Body of pancreas (tissue), 4 donors: Measurements from ENCODE around the gene POLR1A. TPM values are rescaled to one million over a fixed set of nuclear protein-coding genes. Genes with fewer than 3 reads are reported as not detected.

Source experiments
- ATAC-seq: fragments of 150-250 bp; one replicate; pipeline ENCODE4 v1.9.1; 2016
- DNase-seq, 4 donors: peaks; one replicate each; pipeline ENCODE4 v3.0.0-alpha.2; 2019
- H3K27ac ChIP-seq, 4 donors: fragments of 200-600 bp; sonication (generic); 1 replicate in 3 of 4; 2 replicates in 1 of 4; pipeline versions ENCODE4 v1.5.1 to v1.6.1; 2016 to 2019; ENCODE audit warnings: mild to moderate bottlenecking in 1 of 4, mixed read lengths in 1 of 4, moderate library complexity in 1 of 4
- H3K27me3 ChIP-seq, 2 donors: fragments of 200-600 bp; sonication (generic); one replicate each; pipeline ENCODE4 v1.6.0; 2016; ENCODE audit warnings: mild to moderate bottlenecking in 1 of 2
- H3K36me3 ChIP-seq, 2 donors: fragments of 200-600 bp; sonication (generic); replicated peaks in 1 of 2; 2 replicates each; pipeline ENCODE4 v1.5.1; 2016; ENCODE audit warnings: low read depth in 2 of 2; ENCODE audit not compliant: insufficient read depth in 1 of 2
- H3K4me1 ChIP-seq: fragments of 200-600 bp; sonication (generic); one replicate; pipeline ENCODE4 v1.6.0; 2016
- H3K4me3 ChIP-seq, 2 donors: fragments of 200-600 bp; sonication (generic); 1 replicate in 1 of 2; 2 replicates in 1 of 2; pipeline ENCODE4 v1.5.1; 2016 to 2019
- H3K9me3 ChIP-seq, 3 donors: fragments of 200-600 bp; sonication (generic); 1 replicate in 2 of 3; 2 replicates in 1 of 3; pipeline ENCODE4 v1.5.1; 2016
- POLR2A ChIP-seq, 3 donors: fragments of 450-650 bp; IDR thresholded peaks; one replicate each; pipeline ENCODE4 v1.6.1; 2016; ENCODE audit warnings: antibody characterized with exemption in 3 of 3, mild to moderate bottlenecking in 2 of 3
- WGBS, 2 donors: methylation state at CpG; one replicate each; pipeline ENCODE4 v1.1.5; 2017; 5-methylcytosine and 5-hydroxymethylcytosine counted together
- intact Hi-C: fragments of 100-400 bp; cut with DNase I; formaldehyde crosslinking; loops from one replicate; pipeline ENCODE4 v1.15.1; 2023
- total RNA-seq, 2 donors: library from RNA; depleted of rRNA; stranded (reverse); fragments of >200 nt; gene quantifications; one replicate each; pipeline ENCODE4 v1.1.0, GENCODE V29; 2016
- TF ChIP-seq, protein P1 (sequence below), 7 experiments: fragments of 450-650 bp in 4 of 7; fragments of 200-600 bp in 3 of 7; sonication (generic) in 3 of 7; IDR thresholded peaks; one replicate each; pipeline ENCODE4 v1.5.1; 2016 to 2019; ENCODE audit warnings: antibody characterized with exemption in 7 of 7

The POLR1A gene
- 10 to 100 TPM; 18.7 to 36.6 TPM for total RNA-seq

DNA sequence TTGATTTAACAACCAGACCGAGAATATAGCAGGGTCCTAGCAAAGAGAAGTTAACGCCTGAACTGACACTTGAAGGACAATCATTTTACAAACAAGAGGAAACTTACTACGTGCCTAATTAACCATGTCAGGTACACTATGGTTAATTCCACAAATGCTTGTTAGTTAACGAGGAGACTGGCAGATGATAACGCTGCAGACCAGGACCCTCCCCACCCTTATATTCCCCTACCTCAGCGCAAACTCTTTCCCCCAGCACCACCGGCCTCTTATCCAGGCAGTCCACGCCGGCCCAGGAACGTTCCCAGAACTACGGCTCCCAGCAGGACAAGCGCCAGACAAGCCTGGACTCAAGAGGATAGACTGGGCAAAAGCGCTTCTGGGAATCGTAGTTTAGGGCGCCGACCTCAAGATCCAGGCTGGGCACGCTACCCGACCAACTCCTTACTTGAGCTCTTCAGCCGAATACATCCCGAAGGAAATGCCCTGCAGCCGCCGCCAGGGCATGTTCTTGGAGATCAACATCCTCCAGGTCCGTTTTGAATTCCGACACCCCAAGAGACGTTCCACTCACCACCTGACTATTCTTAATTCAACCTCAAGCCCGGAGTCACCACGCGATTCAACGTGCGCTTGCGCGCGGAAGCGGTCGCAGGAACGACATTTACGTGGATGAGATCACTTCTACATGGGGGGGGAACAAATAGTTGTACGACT is at the start of gene POLR1A:
TSS of gene POLR1A (minus strand) at position 635 of the 717 bp plus-strand sequence. CDS start at position 525, 110 bp downstream.
- Histone ChIP-seq H3K27ac (peak within 1 kb of the TSS; percentile 70 to 89 (median 78)), H3K9me3 (no peaks in the 10 kb centered on the region), H3K4me3 (peak within 1 kb of the TSS; percentile 69 to 87), H3K4me1 (peaks cover 39% of the 10 kb centered on the region), H3K36me3 (peaks cover 0 to 7% of the 10 kb centered on the region in 2 donors), H3K27me3 (no peaks in the 10 kb centered on the region)
- peak; percentile 89 to 96 (median 93) for DNase-seq
- TF ChIP-seq, protein P1, sequence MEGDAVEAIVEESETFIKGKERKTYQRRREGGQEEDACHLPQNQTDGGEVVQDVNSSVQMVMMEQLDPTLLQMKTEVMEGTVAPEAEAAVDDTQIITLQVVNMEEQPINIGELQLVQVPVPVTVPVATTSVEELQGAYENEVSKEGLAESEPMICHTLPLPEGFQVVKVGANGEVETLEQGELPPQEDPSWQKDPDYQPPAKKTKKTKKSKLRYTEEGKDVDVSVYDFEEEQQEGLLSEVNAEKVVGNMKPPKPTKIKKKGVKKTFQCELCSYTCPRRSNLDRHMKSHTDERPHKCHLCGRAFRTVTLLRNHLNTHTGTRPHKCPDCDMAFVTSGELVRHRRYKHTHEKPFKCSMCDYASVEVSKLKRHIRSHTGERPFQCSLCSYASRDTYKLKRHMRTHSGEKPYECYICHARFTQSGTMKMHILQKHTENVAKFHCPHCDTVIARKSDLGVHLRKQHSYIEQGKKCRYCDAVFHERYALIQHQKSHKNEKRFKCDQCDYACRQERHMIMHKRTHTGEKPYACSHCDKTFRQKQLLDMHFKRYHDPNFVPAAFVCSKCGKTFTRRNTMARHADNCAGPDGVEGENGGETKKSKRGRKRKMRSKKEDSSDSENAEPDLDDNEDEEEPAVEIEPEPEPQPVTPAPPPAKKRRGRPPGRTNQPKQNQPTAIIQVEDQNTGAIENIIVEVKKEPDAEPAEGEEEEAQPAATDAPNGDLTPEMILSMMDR (IDR thresholded peaks at IDR 0.05), result peak in 2 of 7 experiments; percentile 21 to 24
- no peak for TF ChIP-seq POLR2A (IDR thresholded peaks at IDR 0.05)
- intact Hi-C loops, result no loop called here
- ATAC-seq, result peak; percentile 92
- WGBS, 2 donors, result 0% methylated on average over 30 to 38 of the region's 38 CpGs

DNA sequence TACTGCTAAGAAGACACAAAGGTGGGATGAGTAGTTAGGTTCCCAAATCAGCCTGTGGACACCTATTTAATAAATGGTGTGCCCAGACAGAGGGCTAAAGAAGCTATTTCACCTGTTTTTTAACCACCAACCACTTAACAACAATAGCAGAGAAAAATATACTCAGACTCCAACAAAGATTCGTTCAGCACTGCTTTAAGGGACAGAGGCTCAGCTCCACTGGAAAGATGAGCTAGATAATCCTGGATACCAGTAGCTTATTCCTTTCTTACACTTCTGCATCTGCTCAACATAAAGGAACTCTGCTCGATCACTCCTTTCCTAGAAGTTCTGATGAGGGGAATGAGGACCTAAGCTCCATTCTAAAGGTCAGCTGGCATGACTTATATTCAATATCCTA is 44.8 kb upstream of the POLR1A start:
- DNase-seq (no peak), ATAC-seq (no peak)
- no peak overlapping the region for H3K4me3 ChIP-seq
- peaks cover 5 to 28% of the 10 kb centered on the region in 2 donors for H3K36me3 ChIP-seq
- no peaks in the 10 kb centered on the region for H3K4me1 ChIP-seq
- no peak for TF ChIP-seq POLR2A (IDR thresholded peaks at IDR 0.05)
- 90 to 100% methylated on average over 2 of the region's 2 CpGs for WGBS, 2 donors
- no peak overlapping the region for H3K27ac ChIP-seq
- no peaks in the 10 kb centered on the region for H3K9me3 ChIP-seq
- H3K27me3 ChIP-seq, result no peaks in the 10 kb centered on the region
- intact Hi-C loops, result no loop called here

DNA sequence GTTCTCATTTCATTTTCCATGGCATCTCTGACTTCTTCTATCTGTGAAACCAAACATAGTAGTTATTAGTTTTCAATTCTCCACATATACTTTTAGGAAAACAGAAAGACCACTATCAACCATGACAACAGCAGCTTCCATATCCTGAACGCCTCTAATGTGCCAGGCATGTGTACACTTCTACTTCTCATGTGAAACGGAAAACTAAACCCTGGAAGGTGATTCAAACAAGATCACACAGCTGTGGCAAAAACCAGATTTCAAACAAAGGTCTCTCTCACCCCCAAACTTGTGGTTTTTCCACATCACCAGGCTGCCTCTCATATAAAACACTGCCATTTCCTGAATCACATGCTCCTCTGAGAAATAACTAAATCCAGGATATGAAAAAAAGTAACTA is 42.1 kb upstream of the POLR1A start:
- ATAC-seq (no peak), DNase-seq (no peak)
- H3K27me3 ChIP-seq, result no peaks in the 10 kb centered on the region
- H3K9me3 ChIP-seq, result no peaks in the 10 kb centered on the region
- H3K27ac ChIP-seq, result no peak overlapping the region
- H3K4me3 ChIP-seq, result no peak overlapping the region
- no peaks in the 10 kb centered on the region for H3K4me1 ChIP-seq
- H3K36me3 ChIP-seq, result peaks cover 5 to 33% of the 10 kb centered on the region in 2 donors
- intact Hi-C loops, result no loop called here
- TF ChIP-seq, protein P1 (IDR thresholded peaks at IDR 0.05), result no peak
- TF ChIP-seq POLR2A (IDR thresholded peaks at IDR 0.05), result no peak
- 75 to 90% methylated on average over 2 of the region's 2 CpGs for WGBS, 2 donors

DNA sequence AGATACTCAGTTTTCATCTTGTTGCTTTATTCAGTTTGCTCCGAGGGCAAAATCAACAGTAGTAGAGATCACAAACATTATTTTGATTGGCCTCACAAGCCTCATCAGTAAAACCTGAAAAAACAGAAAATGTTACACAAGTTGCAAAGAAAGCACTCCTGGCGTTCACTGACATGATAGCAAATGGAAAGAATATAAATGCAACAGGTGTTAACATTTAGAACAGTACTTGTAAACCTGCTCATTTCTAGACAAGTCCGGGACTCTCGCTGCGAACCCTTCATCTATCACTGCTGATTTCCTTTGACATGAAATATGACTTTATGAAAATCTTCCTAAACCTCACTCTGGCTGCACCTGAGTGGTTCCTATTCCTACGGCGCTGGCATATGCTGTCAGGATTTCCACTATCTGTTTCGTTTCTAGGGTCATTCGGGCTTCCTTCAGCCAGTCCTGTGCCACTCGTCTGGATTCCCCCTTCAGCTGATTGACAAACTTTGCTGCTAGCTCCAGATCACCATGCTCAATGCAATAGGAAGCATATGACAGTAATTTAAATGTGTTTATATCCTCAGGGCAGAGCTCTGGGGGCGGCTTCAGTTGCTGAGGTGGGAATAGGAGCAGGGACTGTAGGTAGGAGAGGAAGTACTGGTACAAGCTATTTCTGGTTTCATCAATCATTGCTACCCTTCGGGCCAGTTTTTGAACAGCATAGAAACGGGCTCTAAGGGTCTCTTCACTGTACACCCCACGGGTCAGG is 38.4 kb upstream of the POLR1A start:
- Histone ChIP-seq H3K4me3 (no peak overlapping the region), H3K27me3 (no peaks in the 10 kb centered on the region), H3K9me3 (no peaks in the 10 kb centered on the region), H3K27ac (no peak overlapping the region), H3K4me1 (no peaks in the 10 kb centered on the region), H3K36me3 (peaks cover 5 to 25% of the 10 kb centered on the region in 2 donors)
- DNase-seq, result no peak
- TF ChIP-seq, protein P1 (IDR thresholded peaks at IDR 0.05), result no peak
- TF ChIP-seq POLR2A (IDR thresholded peaks at IDR 0.05), result no peak
- ATAC-seq, result no peak
- 80 to 89% methylated on average over 14 of the region's 14 CpGs for WGBS, 2 donors
- intact Hi-C loops, result no loop called here

DNA sequence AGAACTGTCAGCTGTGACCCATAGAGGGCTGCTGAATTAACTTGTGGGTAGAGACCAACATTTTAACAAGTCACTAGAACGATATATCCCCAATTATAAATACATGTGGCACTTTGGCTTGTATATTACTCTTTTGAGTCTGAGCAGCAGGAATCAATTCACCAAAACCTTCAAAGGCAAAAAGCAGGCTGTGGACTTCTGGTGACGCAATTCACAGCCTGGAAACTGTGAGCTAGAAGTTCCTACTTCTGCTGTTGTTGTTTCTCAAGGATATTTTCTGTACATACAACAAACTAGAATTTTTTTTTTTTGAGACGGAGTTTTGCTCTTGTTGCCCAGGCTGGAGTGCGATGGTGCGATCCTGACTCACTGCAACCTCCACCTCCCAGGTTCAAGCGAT is 37.6 kb upstream of the POLR1A start:
- WGBS, 2 donors, result 87 to 89% methylated on average over 6 of the region's 6 CpGs
- Histone ChIP-seq H3K27ac (no peak overlapping the region), H3K27me3 (no peaks in the 10 kb centered on the region), H3K36me3 (peaks cover 11 to 24% of the 10 kb centered on the region in 2 donors), H3K4me1 (no peaks in the 10 kb centered on the region), H3K9me3 (no peaks in the 10 kb centered on the region), H3K4me3 (no peak overlapping the region)
- no peak for DNase-seq
- no peak for TF ChIP-seq POLR2A (IDR thresholded peaks at IDR 0.05)
- TF ChIP-seq, protein P1 (IDR thresholded peaks at IDR 0.05), result no peak
- intact Hi-C loops, result no loop called here
- ATAC-seq, result no peak
